ENCODE results near the gene CEP295NL.

DNA sequence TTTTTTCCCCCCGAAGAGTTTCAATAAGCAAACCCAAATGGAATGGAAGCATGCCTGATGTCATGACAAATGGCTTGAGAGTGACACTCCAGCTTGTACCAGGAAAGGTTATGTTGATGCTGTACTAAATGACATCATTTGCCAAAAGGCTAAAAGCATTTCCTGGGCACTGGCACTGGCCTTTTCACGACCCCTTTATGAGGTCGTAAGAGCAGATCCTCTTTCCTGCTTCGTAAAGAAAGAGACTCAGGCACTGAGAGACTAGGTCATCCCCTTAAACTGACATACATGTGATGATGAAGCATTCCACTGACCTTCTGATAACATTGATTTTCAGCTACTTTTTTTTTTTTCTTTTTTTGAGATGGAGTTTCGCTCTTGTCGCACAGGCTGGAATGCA is 30.5 kb downstream of the CEP295NL start:
- no peak for TF ChIP-seq ZNF362 (CRISPR knock-in tag; IDR thresholded peaks at IDR 0.05; ENCODE audit: borderline replicate concordance)
- no peak for TF ChIP-seq HNRNPH1 (optimal IDR thresholded peaks at IDR 0.05; ENCODE audit: low read depth, low read length)
- no peak for TF ChIP-seq CTCF (CRISPR knock-in tag; IDR thresholded peaks at IDR 0.05)
- no peak for TF ChIP-seq TCF7 (IDR thresholded peaks at IDR 0.05; ENCODE audit: low read depth)
- no peak for TF ChIP-seq USF2 (IDR thresholded peaks at IDR 0.05; ENCODE audit: low read depth, low read length)
- no peak for TF ChIP-seq USF2 (CRISPR knock-in tag; IDR thresholded peaks at IDR 0.05; ENCODE audit: borderline replicate concordance)

All from HepG2 (cell line).